Activated CD4-positive, alpha-beta memory T cell treated with anti-CD3 and anti-CD28 coated beads, Interleukin-2, amount 10 ng/mL, durations not matched to agents 7 days and 5 days (primary cell): ENCODE measurements around the gene HPSE. TPM values are rescaled to one million over a fixed set of nuclear protein-coding genes. Genes with fewer than 3 reads are reported as not detected.

ENCODE experiments used
- CTCF ChIA-PET: fragments of 350-600 bp; sonication (Branson Sonifier 250); formaldehyde crosslinking; loops from one replicate; lab custom pipeline; 2021; ENCODE audit warnings: antibody characterized with exemption, inconsistent platforms; lab: Charles Lee
- POLR2A ChIA-PET: fragments of 350-600 bp; sonication (Branson Sonifier 250); formaldehyde crosslinking; loops from one replicate; lab custom pipeline; 2021; ENCODE audit warnings: antibody characterized with exemption; lab: Charles Lee
- DNase-seq: peaks from one replicate; pipeline ENCODE4 v3.0.0-alpha.2; 2020
- H3K27ac Mint-ChIP-seq: one replicate; pipeline ENCODE4 v1.8.0; 2021; ENCODE audit warnings: mild to moderate bottlenecking, mixed read lengths
- H3K27me3 Mint-ChIP-seq: one replicate; pipeline ENCODE4 v1.8.0; 2021; ENCODE audit warnings: mixed read lengths
- H3K36me3 Mint-ChIP-seq: one replicate; pipeline ENCODE4 v1.8.0; 2021; ENCODE audit warnings: low read depth, mixed read lengths
- H3K4me1 Mint-ChIP-seq: one replicate; pipeline ENCODE4 v1.8.0; 2021; ENCODE audit warnings: mixed read lengths
- H3K4me3 Mint-ChIP-seq: one replicate; pipeline ENCODE4 v1.8.0; 2021; ENCODE audit warnings: mild to moderate bottlenecking, mixed read lengths
- H3K9me3 Mint-ChIP-seq: one replicate; pipeline ENCODE4 v1.8.0; 2021; ENCODE audit warnings: mixed read lengths
- total RNA-seq, 2 experiments: library from RNA; stranded (reverse); gene quantifications; one replicate each; pipeline ENCODE4 v1.2.3, GENCODE V29; 2021

The HPSE gene
- total RNA-seq, 2 experiments from 2014 or later, result 30.4 to 32.7 TPM

DNA sequence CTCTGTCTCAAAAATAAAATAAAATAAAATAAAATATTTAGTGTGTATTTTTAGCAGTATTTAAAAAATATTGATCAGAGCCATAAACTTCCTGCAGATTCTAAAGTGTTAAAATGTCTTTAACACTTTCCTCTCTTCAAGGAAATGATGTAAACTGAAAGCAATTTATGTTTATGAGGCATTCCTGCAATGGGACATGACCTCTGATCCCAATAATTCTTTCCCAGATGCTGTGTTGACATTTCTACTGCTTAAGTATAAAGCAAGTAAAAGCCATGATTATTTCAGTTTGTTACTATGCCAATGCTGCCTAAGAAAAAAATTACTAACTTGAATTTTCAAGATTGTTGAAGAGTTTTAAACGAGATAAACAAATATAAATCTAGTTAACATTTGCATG, 79.1 kb downstream of the HPSE start:
- H3K9me3 Mint-ChIP-seq, result no peaks in the 10 kb centered on the region
- CTCF ChIA-PET, result interaction anchor here (1.3 to 5.4 kb wide), 3 partner anchors 19 to 181 kb away, joined by 3 to 38 read pairs (median 5); no protein-coding TSS in a partner anchor
- peaks cover 11% of the 10 kb centered on the region for H3K36me3 Mint-ChIP-seq
- POLR2A ChIA-PET, result no interaction called here
- DNase-seq, result no peak
- peaks cover 24% of the 10 kb centered on the region for H3K4me1 Mint-ChIP-seq
- no peak overlapping the region for H3K4me3 Mint-ChIP-seq
- no peak overlapping the region for H3K27ac Mint-ChIP-seq
- peaks cover 16% of the 10 kb centered on the region for H3K27me3 Mint-ChIP-seq

DNA sequence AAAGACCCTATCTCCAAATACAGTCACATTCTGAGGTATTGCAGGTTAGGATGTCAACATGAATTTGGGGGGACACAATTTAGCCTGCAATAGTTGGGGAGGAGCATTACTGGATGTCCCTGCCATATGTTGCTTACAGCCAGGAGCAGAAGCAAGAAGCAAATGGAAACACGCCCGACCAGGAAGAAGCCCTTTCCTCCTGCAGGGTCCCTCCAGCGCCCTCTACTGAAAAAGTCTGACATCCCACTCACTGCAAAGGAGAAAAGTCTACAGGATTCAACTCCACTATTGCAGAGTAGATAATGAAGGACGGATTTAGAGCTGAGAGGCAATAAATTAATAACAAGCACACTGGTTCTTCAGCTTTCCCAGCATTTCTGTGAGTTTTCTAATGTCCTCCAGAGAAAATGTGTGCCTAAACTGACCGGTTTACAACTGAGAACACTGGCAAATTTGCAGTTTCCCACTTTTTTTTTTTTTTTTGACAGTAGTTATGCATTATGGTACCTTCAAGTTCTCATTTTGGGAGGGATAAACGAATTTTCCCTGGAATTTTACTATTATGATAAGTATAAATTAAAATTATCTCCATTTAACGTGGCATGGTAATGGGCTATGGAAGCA, 81.8 kb downstream of the HPSE start:
- ChIA-PET POLR2A (interaction anchor here (1.5 to 3.2 kb wide), 3 partner anchors 17 to 140 kb away, joined by 6 to 16 read pairs (median 13); no protein-coding TSS in a partner anchor), CTCF (interaction anchor here (0.6 to 5.4 kb wide), 21 partner anchors 9 to 185 kb away, joined by 3 to 38 read pairs (median 5); partner anchors contain the start of genes COQ2 and PLAC8)
- no peak overlapping the region for H3K27ac Mint-ChIP-seq
- DNase-seq, result peak; percentile 77
- no peaks in the 10 kb centered on the region for H3K9me3 Mint-ChIP-seq
- peaks cover 16% of the 10 kb centered on the region for H3K27me3 Mint-ChIP-seq
- no peak overlapping the region for H3K4me3 Mint-ChIP-seq
- H3K36me3 Mint-ChIP-seq, result peaks cover 4% of the 10 kb centered on the region
- peaks cover 21% of the 10 kb centered on the region for H3K4me1 Mint-ChIP-seq

- no peak overlapping the region for H3K4me3 Mint-ChIP-seq
- H3K9me3 Mint-ChIP-seq, result no peaks in the 10 kb centered on the region
- H3K4me1 Mint-ChIP-seq, result peaks cover 21% of the 10 kb centered on the region
- peaks cover 1% of the 10 kb centered on the region for H3K36me3 Mint-ChIP-seq
- no peak for DNase-seq
- CTCF ChIA-PET, result interaction anchor here (0.7 to 5.4 kb wide), 20 partner anchors 9 to 209 kb away, joined by 3 to 38 read pairs (median 6); partner anchors contain the start of genes COQ2 and PLAC8
- POLR2A ChIA-PET, result interaction anchor here (0.6 to 3.2 kb wide), 7 partner anchors 15 to 238 kb away, joined by 3 to 16 read pairs (median 5); partner anchors contain the start of genes COQ2 and PLAC8
- H3K27ac Mint-ChIP-seq, result no peak overlapping the region
- peaks cover 25% of the 10 kb centered on the region for H3K27me3 Mint-ChIP-seq
Observed at GRCh38 chr4:83251447-83251830, 83.2 kb downstream of the HPSE start.

GRCh38 chr4:83250687-83251446, 83.8 kb downstream of the HPSE start:
- DNase-seq, result no peak
- ChIA-PET POLR2A (interaction anchor here (0.6 to 3.2 kb wide), 7 partner anchors 15 to 238 kb away, joined by 3 to 16 read pairs (median 5); partner anchors contain the start of genes COQ2 and PLAC8), CTCF (interaction anchor here (0.7 to 5.4 kb wide), 20 partner anchors 9 to 208 kb away, joined by 3 to 38 read pairs (median 6); partner anchors contain the start of genes COQ2 and PLAC8)
- Mint-ChIP-seq H3K4me1 (peaks cover 23% of the 10 kb centered on the region), H3K36me3 (peaks cover 5% of the 10 kb centered on the region), H3K27me3 (peaks cover 30% of the 10 kb centered on the region), H3K27ac (no peak overlapping the region), H3K9me3 (no peaks in the 10 kb centered on the region), H3K4me3 (no peak overlapping the region)

GRCh38 chr4:83248486-83248885, 86.2 kb downstream of the HPSE start:
- peaks cover 26% of the 10 kb centered on the region for H3K36me3 Mint-ChIP-seq
- H3K9me3 Mint-ChIP-seq, result peaks cover 8% of the 10 kb centered on the region
- no peak overlapping the region for H3K27ac Mint-ChIP-seq
- DNase-seq, result no peak
- CTCF ChIA-PET, result no interaction called here
- POLR2A ChIA-PET, result interaction anchor here (1.3 to 1.5 kb wide), 2 partner anchors 12 to 36 kb away, joined by 3 read pairs; partner anchors contain the start of gene COQ2
- H3K27me3 Mint-ChIP-seq, result peaks cover 54% of the 10 kb centered on the region
- H3K4me1 Mint-ChIP-seq, result peaks cover 23% of the 10 kb centered on the region
- no peak overlapping the region for H3K4me3 Mint-ChIP-seq

- H3K9me3 Mint-ChIP-seq, result peaks cover 8% of the 10 kb centered on the region
- peaks cover 30% of the 10 kb centered on the region for H3K36me3 Mint-ChIP-seq
- H3K27ac Mint-ChIP-seq, result no peak overlapping the region
- ChIA-PET POLR2A (interaction anchor here (1.3 to 1.5 kb wide), 2 partner anchors 12 to 37 kb away, joined by 3 read pairs; partner anchors contain the start of gene COQ2), CTCF (interaction anchor here (1.0 kb wide), 1 partner anchor 137 kb away, joined by 4 read pairs; no protein-coding TSS in a partner anchor)
- peaks cover 16% of the 10 kb centered on the region for H3K4me1 Mint-ChIP-seq
- no peak for DNase-seq
- peaks cover 58% of the 10 kb centered on the region for H3K27me3 Mint-ChIP-seq
- H3K4me3 Mint-ChIP-seq, result no peak overlapping the region
Observed at GRCh38 chr4:83247415-83248357, 87.0 kb downstream of the HPSE start.

Other genes with a start within 250 kb of the HPSE start
- 100 to 1,000 TPM; 182 to 183 TPM for gene PLAC8, start 220.1 kb downstream of the HPSE start, total RNA-seq
- gene COQ2, start 50.0 kb downstream of the HPSE start, total RNA-seq, result 10 to 100 TPM; 20.3 to 20.7 TPM
- 10 to 100 TPM; 16.4 to 17.8 TPM for gene HELQ, start 121.0 kb upstream of the HPSE start, total RNA-seq
- gene MRPS18C, start 121.2 kb upstream of the HPSE start, total RNA-seq, result 10 to 100 TPM; 58.1 to 58.5 TPM
- gene ABRAXAS1, start 150.3 kb upstream of the HPSE start, total RNA-seq, result 10 to 100 TPM; 11.2 to 13.7 TPM
- 10 to 100 TPM; 27.2 to 27.7 TPM for gene GPAT3, start 201.3 kb upstream of the HPSE start, total RNA-seq